ENCODE data around the gene ZWILCH. TPM values are rescaled to one million over a fixed set of nuclear protein-coding genes. Genes with fewer than 3 reads are reported as not detected.

Gene ZWILCH
- total RNA-seq (2022; extraction: Qiagen RNA extraction; ENCODE audit: low read depth), result 29.3 to 43.0 TPM (median 35.7 TPM) in 5 replicates

DNA sequence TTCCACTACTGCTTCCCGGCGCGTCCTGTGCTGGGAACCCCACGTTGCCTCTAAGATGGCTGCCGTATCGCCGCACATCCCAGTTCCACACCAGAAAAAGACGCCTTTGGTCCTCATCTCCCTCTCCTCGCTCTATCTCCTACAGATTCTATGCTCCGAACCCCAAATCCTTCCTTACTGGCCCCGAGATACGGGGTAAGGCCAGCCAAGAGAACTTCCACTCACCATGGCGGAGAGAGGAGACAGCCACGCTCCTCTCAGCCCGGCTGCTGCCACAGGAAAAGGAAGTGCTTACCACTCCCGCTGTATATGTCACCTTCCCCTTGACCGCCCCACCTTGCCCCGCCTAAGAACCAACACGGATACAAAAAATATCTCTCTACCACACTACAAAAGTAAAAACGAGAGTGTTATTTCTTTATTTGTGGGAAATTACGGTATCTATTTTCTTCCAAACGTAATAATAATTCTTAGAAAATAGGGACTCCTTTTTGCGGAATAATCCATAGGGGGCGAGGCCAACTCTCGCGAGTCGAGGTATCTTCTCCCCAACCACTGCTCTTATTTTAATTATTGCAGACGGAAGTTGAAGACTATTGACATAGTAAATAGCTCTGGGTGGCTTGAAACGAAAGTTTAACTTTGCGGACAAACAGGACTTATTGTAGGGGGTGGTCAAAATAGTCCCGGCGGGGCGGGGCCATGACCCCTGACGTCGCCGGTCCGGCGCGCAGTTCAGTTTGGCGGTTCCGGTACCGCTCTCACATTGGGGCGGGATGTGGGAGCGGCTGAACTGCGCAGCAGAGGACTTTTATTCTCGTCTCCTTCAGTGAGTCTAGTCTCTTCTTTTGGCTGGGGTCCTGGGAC is at the start of gene ZWILCH, which contains the start of gene RPL4:
Gene ZWILCH, plus strand, starts transcription at position 764 of the 867 bp plus-strand sequence. Its CDS starts 13 bp downstream, at position 777.
Gene RPL4, minus strand, starts transcription at position 293 of the 867 bp plus-strand sequence. Its CDS starts 65 bp downstream, at position 228.

DNA sequence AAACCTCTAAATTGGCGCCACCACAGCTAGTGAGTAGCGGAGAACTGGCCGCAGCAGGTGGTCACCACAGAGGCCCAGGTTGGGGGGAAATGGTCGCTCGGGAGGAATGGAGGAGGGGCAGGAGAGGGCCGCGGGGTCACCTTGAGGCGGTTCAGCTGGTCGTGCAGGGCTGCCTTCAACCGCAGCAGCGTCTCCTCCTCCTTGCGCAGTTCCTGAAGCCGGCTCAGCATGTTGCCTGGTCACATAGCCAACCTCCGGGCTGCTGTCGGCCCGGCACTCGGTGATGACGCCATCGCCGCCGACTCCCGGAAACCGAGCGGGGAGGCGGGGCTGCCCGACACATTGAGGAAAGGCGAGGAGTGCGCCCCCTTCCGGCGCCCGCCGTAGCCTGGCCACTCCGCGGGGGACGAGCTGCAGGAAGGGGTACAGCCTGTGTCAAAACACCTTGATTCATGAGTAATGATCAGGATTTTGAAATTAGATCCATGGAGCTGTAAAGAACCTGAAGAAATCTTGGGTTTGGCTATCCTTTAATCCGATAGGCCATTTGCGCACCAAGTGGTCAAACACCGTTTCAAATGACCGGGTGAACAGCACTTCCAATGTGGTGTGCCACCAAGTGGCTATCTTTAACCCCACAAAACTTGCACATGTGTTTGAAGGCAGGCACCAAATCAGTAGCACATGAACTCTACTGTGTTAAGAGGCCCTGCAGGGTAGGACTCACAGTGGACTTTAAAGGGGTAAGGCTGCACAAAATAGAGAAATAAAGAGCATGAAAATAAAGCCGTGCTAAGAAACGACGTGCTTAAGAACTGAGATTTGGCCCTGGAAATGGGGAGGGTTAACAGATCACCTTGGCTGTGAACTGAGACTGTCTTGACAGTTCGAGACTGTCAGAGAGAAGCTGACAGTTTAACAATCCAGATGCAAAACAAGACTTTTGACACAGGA is 7.3 kb upstream of the ZWILCH start, which contains the start of gene SNAPC5:
Gene SNAPC5, minus strand, starts transcription at position 261 of the 954 bp plus-strand sequence. Its CDS starts 31 bp downstream, at position 230.

DNA sequence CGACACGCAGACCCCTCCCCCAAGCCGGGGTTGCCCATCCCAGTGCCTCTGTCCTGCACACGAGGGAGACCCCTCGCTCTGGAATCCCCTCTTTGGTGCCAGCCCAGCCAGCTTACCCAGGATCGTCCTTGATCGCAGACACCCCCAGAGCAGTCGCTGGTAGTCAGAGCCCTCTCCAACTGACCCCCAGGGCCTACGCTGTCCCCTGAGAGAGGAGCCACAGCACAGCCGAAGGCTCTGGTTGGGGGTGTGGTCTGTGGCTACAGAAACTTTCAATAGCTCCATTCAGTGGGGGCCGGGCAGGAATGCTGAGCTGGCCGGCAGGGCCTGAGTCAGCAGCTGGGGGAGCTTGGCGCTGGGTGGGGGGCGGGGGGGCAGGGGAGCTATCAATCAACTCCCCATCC is 60.6 kb downstream of the ZWILCH start, which contains the start of gene LCTL:
Gene LCTL, minus strand, starts transcription at position 258 of the 404 bp plus-strand sequence. CDS start 633 bp downstream, outside the sequence.

Other genes with a start within 250 kb of the ZWILCH start
- 28.7 to 32.7 TPM (median 31.4 TPM) in 5 replicates for gene DIS3L, start 211.8 kb upstream of the ZWILCH start, total RNA-seq (2022; extraction: Qiagen RNA extraction; ENCODE audit: low read depth)
- gene TIPIN, start 148.6 kb upstream of the ZWILCH start, total RNA-seq (2022; extraction: Qiagen RNA extraction; ENCODE audit: low read depth), result 23.6 to 29.9 TPM (median 27.3 TPM) in 5 replicates
- 69.5 to 120 TPM (median 116 TPM) in 5 replicates for gene MAP2K1, start 118.4 kb upstream of the ZWILCH start, total RNA-seq (2022; extraction: Qiagen RNA extraction; ENCODE audit: low read depth)
- 42.1 to 58.6 TPM (median 49.5 TPM) in 5 replicates for gene SNAPC5, start 7.6 kb upstream of the ZWILCH start, total RNA-seq (2022; extraction: Qiagen RNA extraction; ENCODE audit: low read depth)
- gene RPL4, start 471 bp upstream of the ZWILCH start, total RNA-seq (2022; extraction: Qiagen RNA extraction; ENCODE audit: low read depth), result 4,983 to 6,184 TPM (median 5,415 TPM) in 5 replicates
- gene LCTL, start 60.7 kb downstream of the ZWILCH start, total RNA-seq (2022; extraction: Qiagen RNA extraction; ENCODE audit: low read depth), result not detected in 5 replicates
- 21.0 to 27.4 TPM (median 25.1 TPM) in 5 replicates for gene SMAD6, start 196.9 kb downstream of the ZWILCH start, total RNA-seq (2022; extraction: Qiagen RNA extraction; ENCODE audit: low read depth)

Data from A549 treated with GW870086 at 1 μM for 4 hours (cell line).